ENCODE data around the gene GTF2H3. TPM values are rescaled to one million over a fixed set of nuclear protein-coding genes. Genes with fewer than 3 reads are reported as not detected.

The GTF2H3 gene
- total and polyA plus RNA-seq, 3 donors from 2014 or later = 25.1 to 36.5 (median 26.4) TPM

- TF ChIP-seq POLR2A (IDR thresholded peaks at IDR 0.05) = no peak
- no peak for TF ChIP-seq CTCF (IDR thresholded peaks at IDR 0.05)
- WGBS, 2 donors = 69 to 77% methylated on average over 3 of the region's 3 CpGs
- no peaks in the 10 kb centered on the region for H3K9me3 ChIP-seq
- intact Hi-C loops (cut with DNase I; ENCODE audit: low total_unique reads) = no loop called here
- no peak overlapping the region for H3K27ac ChIP-seq
- H3K27me3 ChIP-seq = no peaks in the 10 kb centered on the region
- no peak for DNase-seq
- H3K36me3 ChIP-seq (ENCODE audit: low read depth, missing control alignments) = no peaks in the 10 kb centered on the region
- H3K4me1 ChIP-seq = peaks cover 4% of the 10 kb centered on the region
- H3K4me3 ChIP-seq = no peak overlapping the region
These were observed 35.1 kb upstream of the GTF2H3 start for GRCh38 chr12:123598522-123598921.

DNA sequence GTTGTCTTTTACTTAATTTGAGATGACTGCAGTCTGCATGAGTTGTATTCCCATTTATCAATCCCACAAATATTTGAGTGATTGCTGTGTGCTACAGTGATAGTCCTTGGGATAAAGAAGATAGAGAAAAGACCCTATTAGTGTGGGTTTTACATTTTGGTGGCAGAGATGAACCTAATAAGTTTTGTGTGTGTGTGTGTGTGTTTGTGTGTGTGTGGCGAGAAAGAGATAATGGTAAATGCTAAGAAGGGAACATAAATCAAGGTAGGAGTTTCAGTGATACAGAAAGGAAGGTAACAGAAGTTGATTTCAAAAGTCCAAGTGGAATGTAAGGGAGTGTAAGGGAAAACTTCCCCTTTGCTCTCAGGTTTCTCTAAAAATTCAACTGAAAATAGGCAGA is 34.3 kb upstream of the GTF2H3 start:
- H3K27me3 ChIP-seq = no peaks in the 10 kb centered on the region
- intact Hi-C loops (cut with DNase I; ENCODE audit: low total_unique reads) = no loop called here
- H3K9me3 ChIP-seq = no peaks in the 10 kb centered on the region
- no peak for DNase-seq
- TF ChIP-seq POLR2A (IDR thresholded peaks at IDR 0.05) (no peak), CTCF (IDR thresholded peaks at IDR 0.05) (no peak)
- H3K27ac ChIP-seq = no peak overlapping the region
- no peaks in the 10 kb centered on the region for H3K36me3 ChIP-seq (ENCODE audit: low read depth, missing control alignments)
- 91 to 100% methylated on average over 1 of the region's 1 CpG for WGBS, 2 donors
- H3K4me3 ChIP-seq = no peak overlapping the region
- peaks cover 4% of the 10 kb centered on the region for H3K4me1 ChIP-seq

- no peaks in the 10 kb centered on the region for H3K36me3 ChIP-seq (ENCODE audit: low read depth, missing control alignments)
- WGBS, 2 donors = 94% methylated on average over 7 of the region's 7 CpGs
- H3K4me1 ChIP-seq = peaks cover 4% of the 10 kb centered on the region
- no peaks in the 10 kb centered on the region for H3K9me3 ChIP-seq
- H3K27ac ChIP-seq = no peak overlapping the region
- TF ChIP-seq CTCF (IDR thresholded peaks at IDR 0.05) (no peak), POLR2A (IDR thresholded peaks at IDR 0.05) (no peak)
- H3K27me3 ChIP-seq = no peaks in the 10 kb centered on the region
- DNase-seq = peak; percentile 3
- intact Hi-C loops (cut with DNase I; ENCODE audit: low total_unique reads) = no loop called here
- no peak overlapping the region for H3K4me3 ChIP-seq
These were observed 33.9 kb upstream of the GTF2H3 start for GRCh38 chr12:123599721-123600120.

DNA sequence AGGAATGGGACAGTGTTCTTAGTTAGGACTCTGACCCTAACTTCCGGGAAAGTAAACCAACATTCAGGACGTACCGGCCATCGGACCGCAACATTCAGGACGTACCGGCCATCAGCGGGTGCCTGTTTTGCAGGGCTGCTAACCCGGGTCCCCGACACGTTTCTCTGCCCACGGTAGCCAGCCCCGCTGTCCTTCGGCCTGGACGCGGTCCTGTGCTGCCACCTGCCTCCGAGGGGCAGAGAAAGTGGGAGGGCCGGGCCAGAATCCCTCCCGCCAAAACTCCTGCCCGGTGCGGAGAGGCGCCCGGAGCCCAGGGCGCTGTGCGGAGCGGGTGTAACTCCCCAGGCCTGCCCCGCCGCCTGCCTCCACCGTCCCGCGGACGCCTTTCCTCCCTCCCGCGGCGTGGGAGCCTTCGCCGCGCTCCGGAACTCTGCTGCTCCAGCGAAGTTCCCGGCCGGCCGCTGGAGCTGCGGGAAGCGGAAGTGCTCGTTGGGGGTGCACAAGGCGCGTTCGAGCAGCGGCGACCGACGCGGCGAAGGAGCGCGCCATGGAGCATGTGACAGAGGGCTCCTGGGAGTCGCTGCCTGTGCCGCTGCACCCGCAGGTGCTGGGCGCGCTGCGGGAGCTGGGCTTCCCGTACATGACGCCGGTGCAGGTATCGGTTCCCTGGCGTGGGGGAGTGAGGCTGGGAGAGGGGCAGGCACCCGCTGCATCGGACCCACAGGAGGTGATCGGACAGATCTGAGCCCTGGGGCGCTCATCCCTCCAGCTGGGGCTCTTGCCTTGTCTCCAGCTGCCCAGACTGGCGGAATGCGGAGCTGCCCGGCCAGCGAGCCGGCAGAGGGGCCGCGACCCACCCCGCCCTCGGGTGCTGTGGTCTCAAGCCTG is 31.8 kb upstream of the GTF2H3 start, which contains the start of gene DDX55:
Gene DDX55, plus strand, starts transcription at position 498 of the 888 bp plus-strand sequence. Its CDS starts 50 bp downstream, at position 548.
- 1 to 2% methylated on average over 8 to 67 of the region's 81 CpGs for WGBS, 2 donors
- intact Hi-C loops (cut with DNase I; ENCODE audit: low total_unique reads) = no loop called here
- H3K9me3 ChIP-seq = no peaks in the 10 kb centered on the region
- peak within 1 kb of the TSS; percentile 77 to 80 for H3K27ac ChIP-seq
- TF ChIP-seq POLR2A (IDR thresholded peaks at IDR 0.05) = no peak
- TF ChIP-seq CTCF (IDR thresholded peaks at IDR 0.05) = peak in 2 of 3 experiments; percentile 29 to 33
- H3K27me3 ChIP-seq = no peaks in the 10 kb centered on the region
- peaks cover 4% of the 10 kb centered on the region for H3K4me1 ChIP-seq
- H3K36me3 ChIP-seq (ENCODE audit: low read depth, missing control alignments) = no peaks in the 10 kb centered on the region
- peak; percentile 87 for DNase-seq
- H3K4me3 ChIP-seq = peak within 1 kb of the TSS; percentile 90 to 100

Data from testis (tissue), 3 donors.